K562 (cell line): Measurements from ENCODE around the gene ZNF566. TPM values are rescaled to one million over a fixed set of nuclear protein-coding genes. Genes with fewer than 3 reads are reported as not detected.

ENCODE experiments used
- BDP1 ChIP-seq: IDR thresholded peaks from 3 replicates; pipeline ENCODE4 v1.6.1; 2011; ENCODE audit not compliant: insufficient read length, insufficient read depth
- DACH1 ChIP-seq: fragments of 450-650 bp; IDR thresholded peaks from 2 replicates; pipeline ENCODE4 v1.6.1; 2018; ENCODE audit not compliant: partially characterized antibody
- ETV1 ChIP-seq: fragments of 450-650 bp; conservative IDR thresholded peaks from 2 replicates; pipeline ENCODE4 v1.6.1; 2016; ENCODE audit warnings: missing genetic modification characterization, control low read depth, low read depth, missing compliant biosample characterization
- HEY1 ChIP-seq: fragments of 250-450 bp; sonication (Bioruptor Pico); IDR thresholded peaks from 2 replicates; pipeline ENCODE4 v1.5.0; 2020; ENCODE audit warnings: mild to moderate bottlenecking, moderate library complexity, borderline replicate concordance
- HNRNPL ChIP-seq: fragments of 200-400 bp; formaldehyde crosslinking; IDR thresholded peaks from 2 replicates; pipeline ENCODE4 v1.6.1; 2017; ENCODE audit warnings: low read depth, mild to moderate bottlenecking, low read length
- MBD1 ChIP-seq: fragments of 250-450 bp; sonication (Bioruptor Pico); IDR thresholded peaks from 2 replicates; pipeline ENCODE4 v1.8.0; 2022; ENCODE audit warnings: inconsistent platforms
- STAT5A ChIP-seq: IDR thresholded peaks from 2 replicates; pipeline ENCODE4 v1.6.1; 2012; ENCODE audit warnings: low read length, inconsistent platforms, borderline replicate concordance
- ZBTB26 ChIP-seq: fragments of 450-650 bp; formaldehyde crosslinking; IDR thresholded peaks from 2 replicates; pipeline ENCODE4 v1.4.0; 2022; ENCODE audit warnings: missing genetic modification characterization
- ZNF436 ChIP-seq: fragments of 250-450, 450-650 bp; sonication (Bioruptor Pico); formaldehyde crosslinking; IDR thresholded peaks from 2 replicates; pipeline ENCODE4 v1.7.0; 2020; ENCODE audit warnings: mild to moderate bottlenecking
- ZNF785 ChIP-seq: fragments of 250-450 bp; sonication (Bioruptor Pico); IDR thresholded peaks from 2 replicates; pipeline ENCODE4 v1.4.0; 2020; ENCODE audit warnings: mild to moderate bottlenecking
- polyA plus RNA-seq, 8 experiments: library from polyadenylated mRNA; depleted of rRNA in 4 of 8; stranded (reverse) in 5 of 8; unstranded in 3 of 8; fragments of >200 nt; fragmentation: Nextera tagmentation in 2 of 8; fragmentation: Illumina TruSeq in 1 of 8; extraction: Ambion mirVana in 2 of 8; extraction: Trizol in 1 of 8; gene quantifications; 2 replicates each; pipeline versions ENCODE4 v1.2.1 to v1.2.3, GENCODE V29; 2011 to 2014; ENCODE audit warnings: inconsistent platforms in 1 of 8, missing spikeins in 1 of 8
- total RNA-seq, 7 experiments: library from RNA; depleted of rRNA in 6 of 7; stranded (reverse); fragments of >200 nt in 6 of 7; fragmentation: Illumina TruSeq in 2 of 7; extraction: Trizol in 2 of 7; gene quantifications; 2 replicates each; pipeline versions ENCODE4 v1.2.1 to v1.2.3, GENCODE V29; 2011 to 2021; ENCODE audit warnings: low replicate concordance in 1 of 7
- TF ChIP-seq, protein P1 (sequence below): sonication (generic); formaldehyde crosslinking; IDR thresholded peaks from 2 replicates; pipeline ENCODE4 v1.8.0; 2022; ENCODE audit warnings: mild to moderate bottlenecking, missing genetic modification reagents, borderline replicate concordance
- TF ChIP-seq, protein P2 (sequence below): fragments of 450-650 bp; IDR thresholded peaks from 2 replicates; pipeline ENCODE4 v1.6.1; 2017; ENCODE audit warnings: mild to moderate bottlenecking, moderate library complexity
- TF ChIP-seq, protein P3 (sequence below): IDR thresholded peaks from 3 replicates; pipeline ENCODE4 v1.6.1; 2011; ENCODE audit warnings: borderline replicate concordance, mild to moderate bottlenecking; ENCODE audit not compliant: insufficient read length, insufficient read depth
- TF ChIP-seq, protein P4 (sequence below): fragments of 250-450 bp; sonication (Bioruptor Pico); IDR thresholded peaks from 2 replicates; pipeline ENCODE4 v1.8.0; 2021; ENCODE audit warnings: borderline replicate concordance, mild to moderate bottlenecking, moderate library complexity; ENCODE audit not compliant: poor library complexity, severe bottlenecking

The ZNF566 gene
- total and polyA plus RNA-seq, 9 of the 15 experiments (the other 6 are each of a cell fraction or from before 2014, with no cell fraction given) = 5.5 to 11.4 (median 9.7) TPM

DNA sequence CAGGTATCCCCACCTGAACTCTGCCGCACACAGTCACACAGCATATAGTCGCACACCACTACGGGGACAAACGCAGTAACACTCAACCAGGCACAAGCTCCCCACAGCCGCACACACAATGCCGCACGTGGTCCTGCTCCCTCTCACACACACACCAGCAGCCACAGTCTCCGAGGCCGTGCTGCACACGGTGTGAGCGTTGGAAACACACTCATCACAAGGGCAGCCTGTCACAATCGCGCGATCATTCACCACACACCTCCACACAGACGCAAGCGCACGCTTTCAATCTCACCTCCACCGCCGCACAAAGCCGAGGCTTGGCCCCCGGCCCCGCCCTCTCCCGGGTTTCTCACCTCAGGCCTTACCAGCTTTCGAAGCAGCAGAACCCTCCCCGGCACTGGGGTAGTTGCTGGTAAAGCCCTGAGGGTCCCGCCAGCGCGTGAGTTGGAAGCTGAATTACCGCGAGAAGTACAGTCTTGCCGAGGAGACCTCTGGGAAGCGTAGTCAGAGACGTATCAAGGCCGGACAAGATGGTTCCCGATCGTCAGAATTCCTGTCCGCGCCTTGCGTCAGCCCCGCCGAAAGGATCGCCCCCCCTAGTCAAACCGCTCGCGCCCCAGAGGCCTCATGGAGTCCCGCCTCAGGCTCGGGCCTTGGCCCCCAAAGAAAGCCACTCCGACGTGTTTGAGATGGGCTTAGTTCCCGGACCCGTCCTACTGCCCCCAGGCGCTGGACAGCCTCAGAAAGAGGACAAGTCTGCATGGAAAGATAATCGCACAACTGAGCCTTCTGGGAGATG is at the start of gene ZNF566 (continued):
- TF ChIP-seq HEY1 (CRISPR knock-in tag) = no peak
- no peak for TF ChIP-seq ZNF785
- no peak for TF ChIP-seq ETV1 (tag)
- TF ChIP-seq BDP1 = no peak
- no peak for TF ChIP-seq MBD1 (CRISPR knock-in tag)
- no peak for TF ChIP-seq DACH1
- TF ChIP-seq HNRNPL = no peak
- TF ChIP-seq, protein P1, sequence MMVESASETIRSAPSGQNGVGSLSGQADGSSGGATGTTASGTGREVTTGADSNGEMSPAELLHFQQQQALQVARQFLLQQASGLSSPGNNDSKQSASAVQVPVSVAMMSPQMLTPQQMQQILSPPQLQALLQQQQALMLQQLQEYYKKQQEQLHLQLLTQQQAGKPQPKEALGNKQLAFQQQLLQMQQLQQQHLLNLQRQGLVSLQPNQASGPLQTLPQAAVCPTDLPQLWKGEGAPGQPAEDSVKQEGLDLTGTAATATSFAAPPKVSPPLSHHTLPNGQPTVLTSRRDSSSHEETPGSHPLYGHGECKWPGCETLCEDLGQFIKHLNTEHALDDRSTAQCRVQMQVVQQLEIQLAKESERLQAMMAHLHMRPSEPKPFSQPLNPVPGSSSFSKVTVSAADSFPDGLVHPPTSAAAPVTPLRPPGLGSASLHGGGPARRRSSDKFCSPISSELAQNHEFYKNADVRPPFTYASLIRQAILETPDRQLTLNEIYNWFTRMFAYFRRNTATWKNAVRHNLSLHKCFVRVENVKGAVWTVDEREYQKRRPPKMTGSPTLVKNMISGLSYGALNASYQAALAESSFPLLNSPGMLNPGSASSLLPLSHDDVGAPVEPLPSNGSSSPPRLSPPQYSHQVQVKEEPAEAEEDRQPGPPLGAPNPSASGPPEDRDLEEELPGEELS (CRISPR knock-in tag) = no peak
- TF ChIP-seq, protein P2, sequence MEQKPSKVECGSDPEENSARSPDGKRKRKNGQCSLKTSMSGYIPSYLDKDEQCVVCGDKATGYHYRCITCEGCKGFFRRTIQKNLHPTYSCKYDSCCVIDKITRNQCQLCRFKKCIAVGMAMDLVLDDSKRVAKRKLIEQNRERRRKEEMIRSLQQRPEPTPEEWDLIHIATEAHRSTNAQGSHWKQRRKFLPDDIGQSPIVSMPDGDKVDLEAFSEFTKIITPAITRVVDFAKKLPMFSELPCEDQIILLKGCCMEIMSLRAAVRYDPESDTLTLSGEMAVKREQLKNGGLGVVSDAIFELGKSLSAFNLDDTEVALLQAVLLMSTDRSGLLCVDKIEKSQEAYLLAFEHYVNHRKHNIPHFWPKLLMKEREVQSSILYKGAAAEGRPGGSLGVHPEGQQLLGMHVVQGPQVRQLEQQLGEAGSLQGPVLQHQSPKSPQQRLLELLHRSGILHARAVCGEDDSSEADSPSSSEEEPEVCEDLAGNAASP = no peak
- TF ChIP-seq, protein P3, sequence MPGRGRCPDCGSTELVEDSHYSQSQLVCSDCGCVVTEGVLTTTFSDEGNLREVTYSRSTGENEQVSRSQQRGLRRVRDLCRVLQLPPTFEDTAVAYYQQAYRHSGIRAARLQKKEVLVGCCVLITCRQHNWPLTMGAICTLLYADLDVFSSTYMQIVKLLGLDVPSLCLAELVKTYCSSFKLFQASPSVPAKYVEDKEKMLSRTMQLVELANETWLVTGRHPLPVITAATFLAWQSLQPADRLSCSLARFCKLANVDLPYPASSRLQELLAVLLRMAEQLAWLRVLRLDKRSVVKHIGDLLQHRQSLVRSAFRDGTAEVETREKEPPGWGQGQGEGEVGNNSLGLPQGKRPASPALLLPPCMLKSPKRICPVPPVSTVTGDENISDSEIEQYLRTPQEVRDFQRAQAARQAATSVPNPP = no peak
- no peak for TF ChIP-seq ZNF436 (CRISPR knock-in tag)
- TF ChIP-seq ZBTB26 (CRISPR knock-in tag) = no peak
- TF ChIP-seq STAT5A = no peak
- TF ChIP-seq, protein P4, sequence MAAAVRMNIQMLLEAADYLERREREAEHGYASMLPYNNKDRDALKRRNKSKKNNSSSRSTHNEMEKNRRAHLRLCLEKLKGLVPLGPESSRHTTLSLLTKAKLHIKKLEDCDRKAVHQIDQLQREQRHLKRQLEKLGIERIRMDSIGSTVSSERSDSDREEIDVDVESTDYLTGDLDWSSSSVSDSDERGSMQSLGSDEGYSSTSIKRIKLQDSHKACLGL = no peak
